ENCODE measurements around the gene TSPAN18. TPM values are rescaled to one million over a fixed set of nuclear protein-coding genes. Genes with fewer than 3 reads are reported as not detected.
"Not testable (repeated sequence)": the region's sequence is repeated elsewhere in the genome, so short reads cannot be mapped to it uniquely, and the experiment has no call there.

TSPAN18 gene
- total RNA-seq, 1 donor from 2014 or later: 94.6 TPM

GRCh38 chr11:44870181-44870580, 143.4 kb downstream of the TSPAN18 start:
- DNase-seq (no peak), ATAC-seq (no peak)
- intact Hi-C loops (cut with micrococcal nuclease): no loop called here

GRCh38 chr11:44870615-44871176, 143.9 kb downstream of the TSPAN18 start:
- intact Hi-C loops (cut with micrococcal nuclease): no loop called here
- no peak for ATAC-seq
- DNase-seq: no peak

GRCh38 chr11:44871682-44872081, 144.9 kb downstream of the TSPAN18 start:
- DNase-seq; ATAC-seq; intact Hi-C loops (cut with micrococcal nuclease): not testable (repeated sequence)

GRCh38 chr11:44872556-44872955, 145.8 kb downstream of the TSPAN18 start:
- no peak for DNase-seq
- intact Hi-C loops (cut with micrococcal nuclease): no loop called here
- ATAC-seq: no peak

GRCh38 chr11:44873537-44873936, 146.8 kb downstream of the TSPAN18 start:
- DNase-seq (no peak), ATAC-seq (no peak)
- intact Hi-C loops (cut with micrococcal nuclease): no loop called here

GRCh38 chr11:44874284-44874683, 147.5 kb downstream of the TSPAN18 start:
- intact Hi-C loops (cut with micrococcal nuclease): no loop called here

GRCh38 chr11:44875037-44875436, 148.3 kb downstream of the TSPAN18 start:
- intact Hi-C loops (cut with micrococcal nuclease): no loop called here
- ATAC-seq (no peak), DNase-seq (no peak)

More at GRCh38 chr11:44874284-44874683, 147.5 kb downstream of the TSPAN18 start:
- DNase-seq (no peak), ATAC-seq (no peak)

GRCh38 chr11:44876194-44876723, 149.5 kb downstream of the TSPAN18 start:
- no peak for ATAC-seq
- DNase-seq: no peak
- intact Hi-C loops (cut with micrococcal nuclease): no loop called here

GRCh38 chr11:44876906-44877305, 150.1 kb downstream of the TSPAN18 start:
- no peak for DNase-seq
- ATAC-seq: no peak
- intact Hi-C loops (cut with micrococcal nuclease): no loop called here

GRCh38 chr11:44877571-44878497, 151.1 kb downstream of the TSPAN18 start:
- intact Hi-C loops (cut with micrococcal nuclease): no loop called here
- DNase-seq: no peak
- ATAC-seq: no peak

GRCh38 chr11:44878711-44879110, 151.9 kb downstream of the TSPAN18 start:
- DNase-seq (no peak), ATAC-seq (no peak)
- intact Hi-C loops (cut with micrococcal nuclease): no loop called here

- intact Hi-C loops (cut with micrococcal nuclease): no loop called here
- ATAC-seq (no peak), DNase-seq (no peak)
These were observed 152.7 kb downstream of the TSPAN18 start for GRCh38 chr11:44879432-44879831.

GRCh38 chr11:44880511-44880910, 153.7 kb downstream of the TSPAN18 start:
- ATAC-seq (no peak), DNase-seq (no peak)
- intact Hi-C loops (cut with micrococcal nuclease): no loop called here

GRCh38 chr11:44880953-44881352, 154.2 kb downstream of the TSPAN18 start:
- intact Hi-C loops (cut with micrococcal nuclease): no loop called here
- no peak for ATAC-seq
- DNase-seq: no peak

GRCh38 chr11:44883277-44883676, 156.5 kb downstream of the TSPAN18 start:
- intact Hi-C loops (cut with micrococcal nuclease): no loop called here
- DNase-seq (no peak), ATAC-seq (no peak)

- intact Hi-C loops (cut with micrococcal nuclease): no loop called here
- ATAC-seq: no peak
- no peak for DNase-seq
These were observed 157.3 kb downstream of the TSPAN18 start for GRCh38 chr11:44884056-44884455.

GRCh38 chr11:44885065-44885810, 158.5 kb downstream of the TSPAN18 start:
- intact Hi-C loops (cut with micrococcal nuclease): no loop called here
- DNase-seq (no peak), ATAC-seq (no peak)

- DNase-seq: no peak
- intact Hi-C loops (cut with micrococcal nuclease): no loop called here
- ATAC-seq: no peak
These were observed 159.4 kb downstream of the TSPAN18 start for GRCh38 chr11:44885919-44886789.

- ATAC-seq (no peak), DNase-seq (no peak)
- intact Hi-C loops (cut with micrococcal nuclease): no loop called here
These were observed 160.0 kb downstream of the TSPAN18 start for GRCh38 chr11:44886790-44887140.

Data from left ventricle myocardium superior (tissue), 1 donor.